ENCODE measurements around the gene TOR3A.
"Not testable (repeated sequence)": the region's sequence is repeated elsewhere in the genome, so short reads cannot be mapped to it uniquely, and the experiment has no call there.

Gene TOR3A, protein sequence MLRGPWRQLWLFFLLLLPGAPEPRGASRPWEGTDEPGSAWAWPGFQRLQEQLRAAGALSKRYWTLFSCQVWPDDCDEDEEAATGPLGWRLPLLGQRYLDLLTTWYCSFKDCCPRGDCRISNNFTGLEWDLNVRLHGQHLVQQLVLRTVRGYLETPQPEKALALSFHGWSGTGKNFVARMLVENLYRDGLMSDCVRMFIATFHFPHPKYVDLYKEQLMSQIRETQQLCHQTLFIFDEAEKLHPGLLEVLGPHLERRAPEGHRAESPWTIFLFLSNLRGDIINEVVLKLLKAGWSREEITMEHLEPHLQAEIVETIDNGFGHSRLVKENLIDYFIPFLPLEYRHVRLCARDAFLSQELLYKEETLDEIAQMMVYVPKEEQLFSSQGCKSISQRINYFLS

DNA sequence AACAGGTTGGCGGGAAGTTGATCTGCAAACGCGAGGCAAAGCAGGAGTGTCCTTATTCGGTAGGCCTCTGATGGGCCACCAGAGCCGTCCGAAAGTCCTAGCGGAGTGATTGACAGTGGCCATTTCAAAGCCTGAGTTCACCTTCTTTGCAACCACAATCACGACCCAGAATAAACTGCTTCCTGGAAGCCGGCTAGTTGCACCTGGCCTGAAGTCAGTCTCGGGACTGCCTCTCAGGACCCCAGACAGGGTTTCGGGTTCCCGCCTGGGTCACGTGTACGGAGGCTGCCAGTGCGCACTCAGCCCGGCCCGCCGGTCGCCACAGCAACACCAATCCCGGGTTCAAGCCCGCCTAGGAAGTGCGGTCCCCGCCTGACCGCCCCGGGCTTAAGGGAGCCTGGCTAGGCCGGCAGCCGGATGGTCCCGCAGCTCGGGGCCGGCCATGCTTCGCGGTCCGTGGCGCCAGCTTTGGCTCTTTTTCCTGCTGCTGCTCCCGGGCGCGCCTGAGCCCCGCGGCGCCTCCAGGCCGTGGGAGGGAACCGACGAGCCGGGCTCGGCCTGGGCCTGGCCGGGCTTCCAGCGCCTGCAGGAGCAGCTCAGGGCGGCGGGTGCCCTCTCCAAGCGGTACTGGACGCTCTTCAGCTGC lies at the start of gene TOR3A:
TOR3A (plus strand) TSS at position 384 of the 646 bp plus-strand sequence; CDS start at position 443, 59 bp downstream.
- H3K27ac ChIP-seq = peak within 1 kb of the TSS; percentile 58 to 97 (median 91)
- peak within 1 kb of the TSS; percentile 55 to 99 (median 84) for H3K4me3 ChIP-seq

DNA sequence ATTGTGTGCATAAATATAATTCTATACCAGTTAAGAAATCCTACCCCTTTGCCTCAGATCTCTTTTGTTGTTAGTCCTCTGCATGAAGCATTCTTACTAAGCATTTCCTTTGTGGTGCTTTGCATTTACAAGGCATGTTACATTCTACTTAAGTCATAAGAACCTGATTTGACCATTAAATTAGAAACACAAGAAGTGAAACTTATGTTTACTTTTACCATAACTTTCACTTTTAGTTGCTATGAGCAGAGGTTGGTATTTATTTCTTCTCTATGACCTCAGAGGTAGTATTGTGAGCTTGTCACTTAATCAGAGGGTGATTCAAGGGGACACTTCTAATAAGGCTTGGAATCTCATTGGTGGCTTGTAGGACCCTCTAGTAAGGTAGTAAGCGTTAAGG lies 47.1 kb upstream of the TOR3A start:
- no peak overlapping the region for H3K4me3 ChIP-seq
- no peak overlapping the region for H3K27ac ChIP-seq

- Histone ChIP-seq H3K27ac (no peak overlapping the region), H3K4me3 (no peak overlapping the region)
Observed at GRCh38 chr1:179036844-179037465, 44.9 kb upstream of the TOR3A start.

- H3K27ac ChIP-seq = no peak overlapping the region
- H3K4me3 ChIP-seq = no peak overlapping the region
Observed at GRCh38 chr1:179038528-179039281, 43.2 kb upstream of the TOR3A start.

DNA sequence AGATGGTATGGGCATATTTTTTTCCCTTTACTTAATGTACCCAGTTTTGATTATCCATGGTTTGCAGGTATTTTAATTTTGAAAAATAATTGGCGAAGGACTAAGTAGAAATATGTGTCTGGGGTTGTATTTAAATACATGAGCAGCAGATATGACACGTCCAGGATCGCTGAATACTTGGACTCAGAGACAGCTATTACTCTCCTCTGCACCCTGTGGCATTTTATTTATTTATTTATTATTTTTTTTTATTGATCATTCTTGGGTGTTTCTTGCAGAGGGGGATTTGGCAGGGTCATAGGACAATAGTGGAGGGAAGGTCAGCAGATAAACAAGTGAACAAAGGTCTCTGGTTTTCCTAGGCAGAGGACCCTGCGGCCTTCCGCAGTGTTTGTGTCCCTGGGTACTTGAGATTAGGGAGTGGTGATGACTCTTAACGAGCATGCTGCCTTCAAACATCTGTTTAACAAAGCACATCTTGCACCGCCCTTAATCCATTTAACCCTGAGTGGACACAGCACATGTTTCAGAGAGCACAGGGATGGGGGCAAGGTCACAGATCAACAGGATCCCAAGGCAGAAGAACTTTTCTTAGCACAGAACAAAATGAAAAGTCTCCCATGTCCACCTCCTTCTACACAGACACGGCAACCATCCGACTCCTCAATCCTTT lies 42.2 kb upstream of the TOR3A start:
- H3K4me3 ChIP-seq, H3K27ac ChIP-seq: not testable (repeated sequence)

GRCh38 chr1:179040175-179040551 lies 41.7 kb upstream of the TOR3A start:
- H3K4me3 ChIP-seq, H3K27ac ChIP-seq: not testable (repeated sequence)

DNA sequence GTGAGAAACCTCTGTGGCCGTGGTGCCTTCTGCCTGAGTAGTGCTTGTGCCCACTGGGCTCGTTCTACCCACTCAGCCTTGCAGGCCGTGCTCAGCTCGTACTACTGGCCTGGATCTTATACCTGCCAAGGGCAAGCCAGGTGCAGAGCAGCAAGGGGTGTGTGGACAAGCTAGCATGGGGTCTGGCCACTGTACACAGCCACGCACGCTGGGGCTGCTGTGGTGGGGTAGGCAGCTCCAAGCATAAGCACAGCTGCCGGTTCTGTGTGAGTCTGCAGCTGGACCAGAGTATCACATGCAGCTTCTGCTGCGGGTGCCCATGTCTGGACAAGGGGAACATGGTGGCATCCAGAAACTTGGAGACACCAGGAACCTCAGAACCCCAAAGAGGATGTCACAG lies 39.8 kb upstream of the TOR3A start:
- H3K4me3 ChIP-seq = no peak overlapping the region
- H3K27ac ChIP-seq = no peak overlapping the region

DNA sequence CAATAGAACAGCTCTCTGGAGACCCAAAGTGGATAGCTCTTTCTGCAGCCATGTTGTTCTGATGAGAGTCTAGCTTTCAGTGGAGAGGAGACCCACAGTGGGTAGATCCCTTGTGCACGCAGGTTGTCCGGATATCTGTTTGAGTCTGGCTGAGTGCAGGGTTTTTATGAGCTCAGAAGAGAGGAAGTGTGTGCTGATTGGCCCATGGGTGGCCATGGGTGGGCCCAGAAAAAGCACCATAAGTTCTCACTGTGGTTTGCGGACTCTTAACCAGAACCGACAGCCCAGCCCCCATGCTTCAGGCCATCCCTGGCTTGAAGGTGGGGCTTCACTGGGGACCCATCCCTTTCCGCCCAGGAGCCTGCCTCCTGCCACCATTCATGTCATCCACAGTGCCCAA lies 39.2 kb upstream of the TOR3A start:
- H3K27ac ChIP-seq = no peak overlapping the region
- no peak overlapping the region for H3K4me3 ChIP-seq

DNA sequence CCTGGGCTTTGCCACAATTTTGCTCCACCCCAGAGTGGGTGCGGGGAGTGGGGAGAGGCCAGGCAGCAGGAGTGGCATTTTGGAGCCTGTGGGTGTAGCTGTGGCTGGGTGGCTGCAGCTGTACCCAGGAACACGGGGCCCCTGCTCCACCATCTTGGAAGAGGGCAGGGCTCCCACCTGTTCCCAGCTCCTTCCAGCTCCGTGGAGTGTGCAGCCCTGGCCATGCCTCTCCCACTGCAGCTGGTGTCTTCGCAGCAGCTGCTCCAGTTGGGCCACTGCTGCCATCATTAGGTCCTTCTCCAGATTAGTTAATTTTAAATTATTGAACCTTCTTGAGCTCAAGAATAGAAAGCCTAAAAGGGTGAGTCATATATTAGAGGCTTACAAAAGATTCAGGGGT lies 38.6 kb upstream of the TOR3A start:
- Histone ChIP-seq H3K4me3 (no peak overlapping the region), H3K27ac (no peak overlapping the region)

DNA sequence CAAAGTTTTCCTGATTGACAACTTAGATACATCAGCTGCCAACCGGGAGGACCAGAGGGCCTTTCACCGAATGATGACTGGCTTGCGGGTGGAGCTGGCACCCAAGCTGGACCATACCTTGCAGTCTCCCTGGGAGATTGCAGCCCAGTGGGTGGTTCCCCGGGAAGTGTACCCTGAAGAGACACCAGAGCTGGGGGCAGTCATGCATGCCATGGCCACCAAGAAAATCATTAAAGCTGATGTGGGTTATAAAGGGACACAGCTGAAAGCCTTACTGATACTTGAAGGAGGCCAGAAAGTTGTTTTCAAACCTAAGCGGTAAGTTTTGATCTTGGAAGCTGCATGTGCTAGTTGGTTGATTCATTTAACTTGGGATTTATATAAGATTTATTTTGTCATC lies 38.0 kb upstream of the TOR3A start:
- H3K27ac ChIP-seq = no peak overlapping the region
- H3K4me3 ChIP-seq = no peak overlapping the region

GRCh38 chr1:179046808-179047635 lies 34.8 kb upstream of the TOR3A start:
- Histone ChIP-seq H3K4me3 (no peak overlapping the region), H3K27ac (no peak overlapping the region)

DNA sequence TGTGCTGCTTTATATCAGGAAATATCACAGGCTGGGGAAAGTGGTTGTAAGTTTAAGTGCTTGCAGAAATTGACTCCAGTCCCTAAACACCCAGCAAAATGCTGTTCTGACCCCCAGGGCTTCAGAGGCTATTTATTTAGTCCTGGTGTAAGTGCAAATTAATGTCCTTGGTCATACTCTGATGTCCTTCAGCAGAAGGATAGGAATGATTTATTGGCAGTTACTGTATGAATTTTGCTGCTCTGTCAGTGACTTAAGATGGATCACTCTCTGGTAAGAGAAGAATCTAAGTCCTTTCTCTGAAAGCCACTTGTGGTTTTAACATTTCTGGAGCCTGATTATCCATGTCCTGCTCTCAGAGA lies 34.3 kb upstream of the TOR3A start:
- H3K27ac ChIP-seq = no peak overlapping the region
- H3K4me3 ChIP-seq = no peak overlapping the region

GRCh38 chr1:179048339-179049124 lies 33.3 kb upstream of the TOR3A start:
- Histone ChIP-seq H3K27ac (no peak overlapping the region), H3K4me3 (no peak overlapping the region)

GRCh38 chr1:179052776-179053175 lies 29.1 kb upstream of the TOR3A start:
- H3K4me3 ChIP-seq = no peak overlapping the region
- H3K27ac ChIP-seq = no peak overlapping the region

- no peak overlapping the region for H3K27ac ChIP-seq
- no peak overlapping the region for H3K4me3 ChIP-seq
Observed at GRCh38 chr1:179053486-179053885, 28.4 kb upstream of the TOR3A start.

GRCh38 chr1:179055937-179056336 lies 25.9 kb upstream of the TOR3A start:
- Histone ChIP-seq H3K4me3 (no peak overlapping the region), H3K27ac (no peak overlapping the region)

DNA sequence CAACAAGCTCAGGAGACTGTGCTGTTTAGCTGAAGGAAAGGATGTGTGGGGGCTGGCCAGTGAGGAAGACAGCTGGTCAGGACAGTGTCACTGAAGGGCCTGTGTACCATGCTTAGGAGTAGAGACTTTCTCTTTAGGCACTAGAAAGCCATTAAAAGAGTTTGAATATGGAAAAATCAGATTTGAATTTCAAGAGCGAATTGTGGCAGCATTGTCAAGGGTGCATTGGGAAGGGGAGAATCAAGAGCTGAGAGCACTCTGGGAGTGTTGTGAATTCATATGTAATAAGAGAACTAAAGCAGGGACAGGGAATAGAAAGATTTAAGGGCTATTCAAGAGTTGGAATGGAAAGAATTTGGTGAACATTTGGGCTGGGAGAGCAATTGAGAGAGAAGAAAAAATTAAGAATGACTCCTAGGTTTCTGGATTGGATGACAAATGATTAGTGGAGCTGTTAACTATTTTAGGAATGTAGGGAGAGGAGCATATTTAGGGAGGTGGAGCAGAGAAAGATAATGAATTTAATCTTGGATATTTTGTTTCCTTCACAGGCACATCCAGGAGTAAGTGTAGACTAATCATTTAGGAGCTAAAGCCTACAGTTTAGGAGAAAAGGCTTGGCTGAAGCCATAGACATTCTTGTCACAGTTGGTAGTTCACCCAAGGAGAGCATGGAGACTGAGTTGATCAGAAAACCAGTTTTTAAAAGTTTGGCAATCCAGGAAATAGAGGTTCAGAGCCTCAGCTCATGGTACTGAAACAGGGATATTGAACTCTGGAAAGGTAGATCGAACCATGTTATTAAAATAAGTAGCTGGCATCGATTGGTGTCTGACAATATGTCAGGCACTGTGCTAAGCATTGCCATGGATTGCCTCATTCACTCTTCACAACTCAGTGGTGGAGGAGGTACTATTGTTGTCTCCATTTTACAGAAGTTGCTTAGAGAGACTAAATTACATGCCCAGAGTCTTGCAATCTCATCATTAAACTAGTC lies 23.1 kb upstream of the TOR3A start:
- Histone ChIP-seq H3K27ac (no peak overlapping the region), H3K4me3 (no peak overlapping the region)

Measured in skin epidermis (tissue), 12 donors.